ENCODE results near the gene PRDM15.

Gene PRDM15

GRCh38 chr21:41759214-41759840 is 119.8 kb downstream of the PRDM15 start:
- no peak for DNase-seq

DNA sequence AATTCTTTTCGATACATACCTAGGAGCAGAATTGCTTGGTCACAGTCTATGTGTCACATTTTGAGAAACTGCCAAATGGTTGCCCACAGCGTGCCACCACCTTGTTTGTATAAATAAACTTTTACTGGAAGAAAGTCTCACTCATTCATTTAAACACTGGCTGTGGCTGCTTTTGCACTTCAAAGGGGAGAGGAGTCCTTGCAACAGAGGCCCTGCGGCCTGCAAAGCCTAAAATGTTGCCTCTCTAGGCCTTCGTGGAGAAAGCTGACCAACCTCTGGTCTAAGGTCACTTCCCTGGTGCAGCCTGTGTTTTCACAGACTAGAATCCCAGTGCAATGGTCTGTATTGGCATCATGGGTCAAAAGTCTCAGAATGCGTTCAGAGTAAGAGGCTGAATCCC is 120.6 kb downstream of the PRDM15 start:
- DNase-seq = no peak

DNA sequence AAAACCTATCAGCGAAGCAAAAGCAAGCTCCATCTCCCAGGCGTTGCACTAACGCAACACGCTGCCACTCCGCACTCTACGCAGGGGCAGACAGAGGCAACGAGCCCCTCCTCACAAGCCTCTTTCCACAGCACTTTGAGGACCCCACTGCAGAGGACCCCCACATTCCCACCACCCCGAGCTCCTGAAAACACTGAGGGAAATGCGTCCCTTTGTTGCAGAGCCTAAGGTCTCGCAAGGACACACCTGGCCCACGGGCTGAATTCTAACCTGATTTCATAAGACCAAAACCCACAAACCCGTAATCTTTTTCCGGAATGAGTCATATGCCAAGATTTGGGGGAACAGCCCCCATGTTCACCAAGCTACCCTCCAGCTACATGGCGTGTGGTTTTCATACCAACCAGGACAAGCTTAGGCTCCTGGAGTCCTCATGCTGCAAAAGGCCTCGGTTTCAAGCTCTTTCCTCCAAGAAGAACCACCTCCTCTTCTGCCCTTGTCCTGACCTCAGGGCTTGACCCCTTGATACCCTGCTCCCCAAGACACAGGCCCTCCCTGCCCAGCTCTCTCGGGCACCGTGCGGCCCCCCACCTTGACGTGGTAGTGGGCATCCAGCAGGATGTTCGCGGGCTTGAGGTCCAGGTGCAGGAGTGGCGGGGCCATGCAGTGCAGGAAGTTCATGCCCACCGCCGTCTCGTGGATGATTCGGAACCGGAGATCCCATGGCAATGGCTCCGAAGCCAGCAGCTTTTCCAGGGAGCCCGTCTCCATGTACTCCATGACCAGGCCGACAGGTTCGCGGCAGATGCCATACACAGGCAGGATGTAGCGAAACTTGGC is 123.0 kb downstream of the PRDM15 start:
- no peak for DNase-seq

DNA sequence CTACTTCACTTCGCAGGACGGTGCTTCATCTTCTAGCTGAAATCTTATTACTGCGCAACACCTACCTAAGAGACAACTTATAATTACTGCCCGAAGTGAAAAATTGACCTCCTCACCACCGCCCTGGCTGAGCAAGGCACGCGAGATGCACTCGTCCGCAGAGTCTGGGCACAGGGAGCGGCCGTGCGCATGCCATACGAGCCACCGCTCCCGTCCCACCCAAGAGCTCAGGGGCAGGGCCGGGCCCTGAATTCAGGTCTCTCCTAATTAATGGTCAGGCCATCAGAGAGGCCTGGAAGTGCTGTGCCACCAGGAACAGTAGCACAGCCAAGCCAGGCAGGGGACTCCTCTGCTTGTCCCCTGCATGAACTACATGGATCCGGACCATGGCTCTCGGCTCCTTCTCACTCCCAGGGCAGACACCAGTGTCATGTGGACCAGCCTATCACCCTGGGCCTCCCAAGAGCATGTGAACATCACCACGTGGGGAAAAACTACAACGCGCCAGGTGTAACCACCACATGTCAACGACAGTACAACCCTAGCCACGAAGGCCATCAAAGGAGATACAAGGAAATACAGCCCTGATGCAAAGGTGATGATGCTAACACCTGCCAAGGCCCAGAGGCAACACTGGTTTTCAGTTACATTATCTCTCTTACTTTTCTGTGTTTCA is 123.7 kb downstream of the PRDM15 start:
- no peak for DNase-seq

GRCh38 chr21:41754479-41754891 is 124.7 kb downstream of the PRDM15 start:
- DNase-seq = no peak

DNA sequence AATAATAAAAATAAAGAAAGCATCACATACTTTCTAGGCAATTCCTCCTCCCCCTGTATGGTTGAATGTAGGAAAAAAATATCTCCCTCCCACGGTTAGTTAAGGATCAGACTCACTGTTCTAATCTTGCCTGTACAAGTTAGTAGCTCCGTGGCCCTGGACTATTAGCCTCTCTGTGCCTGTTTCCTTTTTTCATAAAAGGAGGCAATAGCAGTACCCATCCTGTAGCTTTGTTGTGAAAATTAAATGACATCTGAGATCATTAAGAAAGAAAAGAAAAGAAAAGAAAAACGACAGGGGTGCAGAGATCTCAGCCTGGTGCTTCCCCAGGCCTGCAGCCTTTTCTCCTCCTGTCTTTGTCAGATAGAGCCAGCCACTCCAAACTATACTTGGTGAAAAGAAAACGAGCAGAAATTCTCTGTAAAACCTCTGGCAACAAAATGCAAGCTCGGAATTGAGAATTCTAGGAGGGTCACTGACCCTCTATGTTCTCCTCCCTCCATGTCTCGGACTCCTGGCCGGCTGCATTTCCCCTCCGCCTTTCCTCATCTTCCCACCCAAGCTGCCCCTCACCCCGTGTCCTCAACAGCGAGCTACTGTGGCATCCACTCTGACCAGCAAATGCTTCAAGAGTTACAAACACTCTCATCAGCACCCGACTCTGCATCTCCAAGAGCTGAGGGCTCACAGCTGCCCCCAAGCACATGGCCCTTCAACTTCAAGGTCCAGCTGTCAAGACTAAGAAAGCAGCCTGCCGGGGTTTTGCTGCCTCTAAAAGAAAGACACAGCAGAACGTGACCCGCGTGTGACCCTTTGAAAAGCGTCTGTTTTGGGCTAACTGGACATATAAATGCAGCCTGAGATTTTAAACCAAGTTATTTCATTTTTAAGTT is 125.9 kb downstream of the PRDM15 start:
- no peak for DNase-seq

DNA sequence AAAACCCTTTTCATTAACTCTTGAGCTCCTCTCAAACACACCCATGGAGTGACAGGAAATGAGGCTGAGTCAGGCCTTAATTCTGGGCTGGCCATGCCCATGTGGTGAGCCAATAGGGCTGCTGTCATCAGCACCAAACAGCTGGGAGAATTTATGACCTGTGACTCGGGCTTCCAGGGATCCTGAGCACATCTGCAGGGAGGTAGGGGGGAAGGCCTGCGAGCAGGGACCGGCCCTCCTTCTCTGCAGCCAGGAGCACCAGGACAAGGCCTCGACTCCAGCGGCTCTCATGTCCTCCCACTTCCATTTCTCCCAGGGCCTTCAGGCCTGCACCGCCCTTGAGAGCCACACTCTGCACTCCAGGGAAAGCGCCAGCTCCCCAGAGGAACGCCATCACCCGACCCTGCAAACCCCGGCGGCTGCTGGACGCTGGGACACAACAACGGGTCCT is 126.9 kb downstream of the PRDM15 start:
- no peak for DNase-seq

- DNase-seq = no peak
These were observed 127.5 kb downstream of the PRDM15 start for GRCh38 chr21:41751611-41752011.

- DNase-seq = no peak
These were observed 128.5 kb downstream of the PRDM15 start for GRCh38 chr21:41750532-41751151.

DNA sequence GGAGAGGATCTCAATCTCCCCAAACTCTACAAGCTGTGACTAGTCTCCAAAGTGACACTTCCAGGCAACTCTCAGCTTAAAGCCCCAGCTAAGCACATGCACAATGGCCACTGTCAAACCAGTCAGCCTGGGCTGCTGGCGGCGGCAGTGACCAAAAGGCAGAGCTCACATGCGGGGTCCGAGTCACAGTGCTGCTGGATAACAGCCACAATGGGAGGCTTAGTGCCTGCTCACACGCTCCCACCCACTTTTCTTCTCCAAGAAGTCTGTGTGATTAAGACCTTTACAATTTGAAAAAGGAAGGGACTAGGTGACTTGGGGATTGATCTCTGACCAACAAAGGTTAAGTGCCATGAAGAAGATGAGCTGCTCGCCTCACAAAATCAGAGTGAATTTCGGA is 129.1 kb downstream of the PRDM15 start:
- DNase-seq = no peak

- DNase-seq = no peak
These were observed 129.9 kb downstream of the PRDM15 start for GRCh38 chr21:41749286-41749685.
